GM10847 (cell line): Measurements from ENCODE around the gene CHST11.

Experiments used
- POLR2A ChIP-seq: IDR thresholded peaks from 2 replicates; pipeline ENCODE4 v1.6.1; 2011; ENCODE audit not compliant: insufficient read length; ENCODE audit errors: extremely low read depth

The CHST11 gene

GRCh38 chr12:104681012-104681690 lies 224.4 kb downstream of the CHST11 start:
- no peak for TF ChIP-seq POLR2A

- TF ChIP-seq POLR2A: no peak
Measured at GRCh38 chr12:104682790-104683279, 226.1 kb downstream of the CHST11 start.

- TF ChIP-seq POLR2A: no peak
Measured at GRCh38 chr12:104683831-104684503, 227.2 kb downstream of the CHST11 start.

- no peak for TF ChIP-seq POLR2A
Measured at GRCh38 chr12:104684884-104685283, 228.1 kb downstream of the CHST11 start.

GRCh38 chr12:104685366-104685765 lies 228.6 kb downstream of the CHST11 start:
- TF ChIP-seq POLR2A: no peak

GRCh38 chr12:104686196-104686595 lies 229.4 kb downstream of the CHST11 start:
- no peak for TF ChIP-seq POLR2A

GRCh38 chr12:104687823-104688573 lies 231.2 kb downstream of the CHST11 start:
- TF ChIP-seq POLR2A: no peak

- TF ChIP-seq POLR2A: no peak
Measured at GRCh38 chr12:104689635-104690034, 232.9 kb downstream of the CHST11 start.

GRCh38 chr12:104691721-104692556 lies 235.2 kb downstream of the CHST11 start:
- TF ChIP-seq POLR2A: no peak

GRCh38 chr12:104692557-104693218 lies 235.9 kb downstream of the CHST11 start:
- no peak for TF ChIP-seq POLR2A

GRCh38 chr12:104693493-104693892 lies 236.7 kb downstream of the CHST11 start:
- no peak for TF ChIP-seq POLR2A

GRCh38 chr12:104694161-104694560 lies 237.4 kb downstream of the CHST11 start:
- no peak for TF ChIP-seq POLR2A

- no peak for TF ChIP-seq POLR2A
Measured at GRCh38 chr12:104694711-104695110, 238.0 kb downstream of the CHST11 start.

GRCh38 chr12:104695453-104696148 lies 238.9 kb downstream of the CHST11 start:
- no peak for TF ChIP-seq POLR2A

GRCh38 chr12:104697186-104697585 lies 240.4 kb downstream of the CHST11 start:
- TF ChIP-seq POLR2A: no peak
